Fibroblast of skin of right quadriceps (primary cell): Measurements from ENCODE around the gene ZNF536.
"Not testable (repeated sequence)": the region's sequence is repeated elsewhere in the genome, so short reads cannot be mapped to it uniquely, and the experiment has no call there.

Experiments used
- DNase-seq: peaks from one replicate; pipeline ENCODE4 v3.0.0-alpha.2; 2013

The ZNF536 gene

GRCh38 chr19:30342901-30343300 is 29.3 kb upstream of the ZNF536 start:
- no peak for DNase-seq

DNA sequence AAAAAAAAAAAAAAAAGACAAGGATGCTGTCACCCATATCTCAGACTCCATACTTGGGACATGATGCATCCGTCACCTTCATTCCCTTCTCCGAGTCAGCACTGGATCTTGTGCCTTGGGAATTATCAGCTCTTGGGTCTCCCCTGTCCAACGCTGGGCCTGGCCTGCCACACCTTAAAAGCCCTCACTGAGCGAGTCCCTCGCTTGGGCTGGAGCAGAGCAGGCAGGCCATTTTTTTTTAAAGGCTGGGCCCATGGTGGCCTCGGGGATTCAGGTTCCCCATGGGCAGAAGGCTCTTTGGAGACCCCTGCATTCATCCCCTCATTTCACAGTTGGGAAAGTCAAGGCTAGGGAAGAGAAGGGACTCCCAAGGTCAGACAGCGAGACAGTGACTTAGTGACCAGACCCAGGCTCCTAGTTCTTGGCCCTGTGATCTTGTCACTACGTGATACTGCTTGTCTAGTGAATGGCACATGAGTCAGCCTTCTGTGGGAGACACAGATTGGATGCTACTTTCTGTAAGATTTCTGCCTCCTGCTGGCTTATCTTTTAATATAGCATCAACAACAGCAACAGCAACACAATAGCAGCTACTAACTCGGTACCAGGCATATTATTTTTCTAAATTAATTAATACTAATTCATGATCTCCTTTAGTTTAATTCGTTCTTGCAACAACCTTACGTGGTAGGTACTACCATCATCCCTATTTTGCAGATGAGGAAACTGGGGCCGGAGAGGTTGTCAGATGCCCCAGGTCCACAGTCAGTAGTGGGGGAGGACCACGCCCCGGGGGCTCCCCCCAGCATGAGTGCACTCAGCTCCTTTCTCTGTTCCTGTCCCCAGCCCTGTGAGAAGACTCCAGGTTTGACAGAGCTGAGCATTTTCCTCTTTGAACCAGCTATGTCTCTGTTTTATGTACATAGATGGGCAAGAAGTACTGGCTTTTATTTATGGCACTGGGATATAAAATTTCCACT is 27.4 kb upstream of the ZNF536 start:
- DNase-seq = peak; percentile 32

DNA sequence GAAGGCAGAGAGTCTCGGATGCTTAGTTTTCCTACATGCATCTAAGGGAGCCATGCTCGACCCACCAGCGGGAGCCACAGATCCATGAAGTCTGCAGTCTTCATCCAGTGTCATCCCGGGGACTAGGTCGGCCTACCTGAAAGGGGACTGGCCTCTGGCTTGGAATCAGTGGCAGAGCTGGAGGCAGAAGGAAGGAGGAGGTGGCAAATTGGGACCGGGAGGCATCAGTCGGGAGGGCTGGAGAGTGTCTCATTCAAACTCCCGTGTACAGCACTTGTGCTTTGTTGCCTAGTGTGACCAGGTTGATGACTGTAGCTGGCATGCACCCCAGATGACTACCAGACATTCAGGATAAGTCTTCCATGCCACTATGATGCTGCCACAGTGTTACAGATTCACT is 26.5 kb upstream of the ZNF536 start:
- DNase-seq = no peak

- not testable (repeated sequence) for DNase-seq
Measured at GRCh38 chr19:30346468-30346867, 25.7 kb upstream of the ZNF536 start.

DNA sequence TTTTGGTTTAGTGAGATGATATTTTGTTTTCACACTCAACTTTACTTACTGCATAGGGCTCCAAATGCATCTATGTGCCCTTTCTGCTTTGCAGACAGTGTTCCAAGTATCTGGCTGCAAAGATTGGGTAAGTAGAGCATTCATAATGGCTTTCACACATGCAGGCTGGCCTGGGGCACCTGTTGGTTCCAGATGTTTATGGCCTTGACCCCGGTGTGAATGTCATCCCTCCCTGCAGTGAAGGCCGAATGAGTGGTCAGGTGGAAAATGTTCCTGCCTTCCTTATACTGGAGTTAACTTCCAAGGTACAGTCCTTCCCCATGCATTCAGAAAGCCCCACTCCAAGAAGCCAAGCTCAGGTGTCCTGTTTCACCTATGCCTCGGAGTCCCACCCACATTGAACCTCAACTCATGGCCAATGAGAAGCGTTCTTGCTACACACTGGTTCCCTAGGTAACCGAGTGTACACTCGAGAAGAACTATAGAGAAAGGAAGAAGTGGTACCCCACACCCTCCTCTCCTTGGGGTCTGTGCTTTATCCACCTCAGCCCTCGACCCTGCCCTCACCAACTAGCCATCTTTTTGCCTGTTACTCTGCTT is 23.0 kb upstream of the ZNF536 start:
- DNase-seq = no peak

- DNase-seq = no peak
Measured at GRCh38 chr19:30350692-30351663, 21.2 kb upstream of the ZNF536 start.

DNA sequence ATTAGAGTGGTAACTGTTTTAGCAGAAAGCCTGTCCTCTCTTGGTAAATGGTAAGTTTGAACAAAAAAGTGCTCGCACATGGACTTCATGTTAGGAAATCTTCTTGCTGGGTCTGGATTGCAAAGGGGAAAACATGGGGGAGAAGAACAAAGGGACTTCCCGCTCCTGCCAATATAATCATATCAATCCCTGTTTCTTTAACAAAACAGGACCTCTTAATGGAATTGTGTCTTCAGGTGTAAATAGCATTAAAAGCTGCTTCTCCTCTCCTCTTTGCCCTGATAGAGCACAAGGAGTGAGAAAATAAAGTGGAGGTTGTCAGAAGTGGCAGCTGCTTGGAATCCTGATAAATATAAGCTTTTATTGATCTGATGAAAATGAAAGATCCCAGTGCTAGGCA is 20.4 kb upstream of the ZNF536 start:
- no peak for DNase-seq

DNA sequence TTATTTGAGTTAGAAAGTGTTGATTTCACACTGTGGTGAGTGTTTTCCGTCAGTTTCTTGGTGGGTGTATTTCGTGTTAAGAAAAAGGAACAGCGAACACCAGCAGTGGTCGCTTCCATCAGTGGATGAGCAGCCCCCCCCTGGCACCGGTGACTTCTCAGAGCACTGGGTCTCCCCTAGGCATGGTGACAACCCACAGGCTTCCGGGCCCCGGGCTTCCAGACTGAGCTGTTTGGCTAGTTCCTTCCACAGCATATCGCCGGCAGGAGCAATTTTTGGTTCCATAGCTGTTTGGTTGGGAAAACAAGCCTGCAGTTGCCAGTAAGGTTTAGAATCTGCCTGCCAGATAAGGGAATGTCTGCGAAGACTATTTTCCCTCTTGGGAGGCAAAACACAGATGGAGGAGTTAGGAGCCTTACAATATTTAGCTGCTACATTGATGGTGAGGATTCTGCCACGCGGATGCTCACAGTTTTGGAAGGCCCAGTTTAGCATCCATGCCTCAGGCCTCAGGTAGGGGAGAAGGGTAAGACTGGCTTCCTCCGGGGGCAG is 18.7 kb upstream of the ZNF536 start:
- no peak for DNase-seq

GRCh38 chr19:30355586-30355985 is 16.6 kb upstream of the ZNF536 start:
- DNase-seq = no peak

DNA sequence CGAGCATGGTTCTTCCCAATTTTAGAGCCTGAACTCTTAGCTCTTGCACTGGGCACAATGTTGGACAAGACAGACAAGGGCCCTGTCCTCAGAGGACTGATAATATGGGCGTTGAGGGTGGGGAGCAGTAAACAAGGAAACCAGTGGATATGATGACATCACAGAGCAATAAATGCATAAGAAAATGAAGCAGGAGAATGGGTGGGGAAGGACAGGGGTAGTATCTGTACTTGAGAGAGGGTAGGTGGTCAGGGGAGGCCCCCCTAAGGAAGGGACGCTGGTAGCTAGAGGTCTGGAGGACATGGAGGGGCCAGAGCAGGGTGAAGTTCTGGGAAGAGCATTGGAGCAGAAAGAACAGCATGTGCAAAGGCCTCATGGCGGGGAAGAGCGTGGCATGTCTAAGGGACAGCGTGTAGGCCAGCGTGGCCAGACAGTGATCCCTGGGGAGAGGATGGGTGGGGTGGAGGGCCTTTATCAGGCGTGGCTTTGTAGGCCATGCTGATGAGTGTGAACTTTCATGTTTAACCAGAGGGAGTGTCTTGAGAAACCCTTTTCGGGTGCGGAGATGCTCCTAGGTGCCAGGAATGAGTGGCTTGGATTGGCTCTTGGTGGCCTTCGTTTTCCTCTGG is 15.1 kb upstream of the ZNF536 start:
- no peak for DNase-seq

- DNase-seq = no peak
Measured at GRCh38 chr19:30357580-30357954, 14.6 kb upstream of the ZNF536 start.

DNA sequence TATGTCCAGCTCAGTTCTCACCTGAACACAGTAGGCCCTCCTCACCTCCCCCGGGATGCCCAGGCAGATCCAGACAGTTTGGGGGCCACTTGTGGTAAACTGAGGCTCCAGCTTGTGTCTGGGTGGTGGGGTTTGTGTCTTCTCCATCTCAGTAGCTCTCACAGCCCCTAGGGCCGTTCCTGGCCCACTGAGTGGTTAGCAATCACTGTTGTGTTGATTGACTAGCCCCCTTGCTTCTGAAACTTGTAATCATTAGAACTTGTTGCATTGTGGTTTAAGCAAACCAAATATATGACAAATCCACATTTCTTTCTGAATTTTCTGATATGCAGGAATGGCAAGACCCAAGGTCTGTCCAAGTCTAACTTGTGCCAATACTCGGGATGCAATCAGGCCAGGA is 13.9 kb upstream of the ZNF536 start:
- DNase-seq = no peak

DNA sequence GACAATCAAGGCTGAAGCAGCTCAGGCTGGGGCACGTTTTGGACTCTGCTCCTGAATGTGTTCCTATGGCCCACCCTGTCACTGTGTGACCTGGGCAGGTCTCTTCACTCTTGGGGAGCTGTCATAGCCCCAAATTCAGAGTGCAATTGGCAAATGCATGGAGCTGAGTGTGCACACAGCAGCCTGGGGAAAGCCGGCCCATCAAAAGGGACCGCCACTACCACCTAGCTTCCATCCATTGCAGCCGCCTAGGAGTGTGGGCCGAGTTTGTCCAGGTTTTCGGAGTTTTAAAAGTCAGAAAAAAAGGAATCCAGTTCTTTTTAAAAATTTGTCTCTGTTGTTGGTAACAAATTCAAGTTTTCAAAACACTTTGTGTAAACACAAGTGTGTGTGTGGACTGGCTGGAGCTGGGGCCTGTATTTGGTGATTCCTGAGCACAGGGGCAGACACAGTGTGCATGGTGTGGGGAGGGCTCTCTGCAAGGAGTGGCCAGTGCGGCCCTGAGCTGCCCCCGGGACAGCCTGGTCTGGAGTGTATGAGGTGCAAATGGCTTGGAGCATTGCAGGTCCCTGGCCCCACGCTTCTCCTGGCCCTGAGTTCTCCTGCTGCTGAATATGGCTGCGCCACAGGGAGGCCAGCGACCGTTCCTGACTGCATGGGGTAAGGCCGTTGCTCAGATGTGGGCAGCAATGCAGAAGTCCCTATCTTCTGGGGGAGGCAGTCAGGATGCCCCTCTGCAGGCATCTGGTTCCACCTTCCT is 13.2 kb upstream of the ZNF536 start:
- DNase-seq = no peak

DNA sequence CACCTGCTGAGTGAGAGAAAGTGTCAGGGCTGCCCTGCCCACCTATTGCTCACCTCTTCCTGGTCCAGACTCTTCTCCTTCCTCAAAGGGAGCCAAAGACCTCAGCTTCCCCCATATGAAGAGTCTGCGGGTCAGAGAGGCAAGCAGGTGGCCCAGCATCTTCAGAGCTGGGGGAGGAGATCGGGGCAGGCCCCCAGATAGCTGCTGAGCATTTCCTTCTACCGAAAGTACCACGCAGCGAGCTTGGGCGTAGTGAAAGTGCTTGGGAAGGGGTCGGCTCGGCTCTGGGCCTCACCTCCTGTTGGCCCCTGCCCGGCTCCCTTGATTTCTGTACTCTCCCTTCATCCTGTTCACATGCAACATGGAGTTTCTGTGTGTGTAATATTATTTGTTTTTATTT is 12.2 kb upstream of the ZNF536 start:
- DNase-seq = no peak

- DNase-seq = no peak
Measured at GRCh38 chr19:30360376-30361106, 11.6 kb upstream of the ZNF536 start.

DNA sequence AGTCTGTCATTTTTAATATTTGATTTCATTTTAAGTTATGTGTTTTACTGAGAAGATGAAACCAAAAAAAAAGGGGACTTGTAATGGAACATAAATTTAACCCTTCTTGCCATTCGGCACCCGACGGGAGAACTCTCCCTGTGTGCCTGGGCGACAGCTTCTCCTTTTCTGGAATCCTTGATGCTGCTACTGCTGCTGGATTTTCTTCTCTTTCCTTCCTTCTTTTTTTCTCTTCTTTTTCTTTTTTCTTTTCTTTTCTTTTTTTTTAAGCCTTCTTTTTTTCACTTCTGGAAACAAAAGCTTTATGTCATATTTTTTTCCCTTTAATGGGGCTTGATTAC is 11.1 kb upstream of the ZNF536 start:
- no peak for DNase-seq

DNA sequence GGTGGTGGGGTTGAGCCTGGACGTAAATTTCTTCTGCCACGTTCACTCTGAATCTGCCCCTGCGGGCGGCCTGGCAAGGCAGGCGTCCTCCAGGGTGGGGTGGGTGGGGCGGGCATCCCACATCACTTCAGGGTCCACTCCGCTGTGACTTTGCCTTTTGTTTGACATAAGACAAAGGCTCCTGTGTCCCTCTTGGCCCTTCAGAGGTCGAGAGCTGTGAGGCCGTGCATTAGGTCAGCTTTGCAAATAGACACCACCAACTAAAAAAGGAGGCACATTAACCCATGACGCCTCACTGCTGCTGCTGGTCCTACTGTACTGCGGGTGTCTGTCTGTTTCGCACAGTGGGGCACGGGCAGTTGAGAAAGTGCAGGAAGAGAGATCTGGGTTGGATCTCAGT is 10.5 kb upstream of the ZNF536 start:
- no peak for DNase-seq

- peak; percentile 85 for DNase-seq
Measured at GRCh38 chr19:30362156-30362754, 9.9 kb upstream of the ZNF536 start.

DNA sequence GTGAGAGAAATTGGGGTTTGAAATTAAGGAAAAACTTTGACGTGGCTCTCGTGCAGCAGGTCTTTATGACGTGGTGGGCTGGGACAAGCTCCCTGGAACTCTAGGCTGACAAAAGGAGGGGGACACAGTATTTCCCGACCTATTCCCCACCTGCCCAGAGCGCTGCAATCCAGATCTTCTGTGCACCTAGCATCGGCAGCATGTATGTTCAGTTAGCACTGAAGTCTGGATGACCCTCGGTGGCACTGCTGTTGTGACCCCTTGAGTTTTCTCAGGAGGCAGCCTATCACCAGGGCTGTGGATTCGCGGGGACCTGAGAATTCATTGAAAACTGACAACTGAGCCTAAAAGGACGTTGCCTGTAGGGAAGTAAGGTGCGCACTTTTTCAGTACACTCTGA is 9.1 kb upstream of the ZNF536 start:
- DNase-seq = no peak
